DND-41 (cell line): ENCODE measurements around the gene ANKRD13A.

Experiments
- CTCF ChIP-seq: IDR thresholded peaks from 2 replicates; pipeline ENCODE4 v1.5.1; 2012; ENCODE audit warnings: borderline replicate concordance, low read length, moderate library complexity, mild to moderate bottlenecking; ENCODE audit not compliant: poor library complexity, severe bottlenecking; ENCODE audit errors: extremely low read depth
- EZH2 ChIP-seq: IDR thresholded peaks from 3 replicates; pipeline ENCODE4 v1.6.1; 2012; ENCODE audit warnings: borderline replicate concordance, low read depth, mild to moderate bottlenecking, moderate library complexity, low read length, inconsistent platforms; ENCODE audit not compliant: severe bottlenecking

- TF ChIP-seq CTCF (no peak), EZH2 (no peak)
Observed at GRCh38 chr12:110024051-110024450, 24.8 kb downstream of the ANKRD13A start.
